SHP77 treated with DMSO at 0.1 percent for 48 hours (cell line): Measurements from ENCODE around the gene FAM222B.
"Not testable (repeated sequence)": the region's sequence is repeated elsewhere in the genome, so short reads cannot be mapped to it uniquely, and the experiment has no call there.

Experiments used
- DNase-seq: peaks from one replicate; lab custom pipeline; 2025; lab: John Stamatoyannopoulos, UW

FAM222B gene

DNA sequence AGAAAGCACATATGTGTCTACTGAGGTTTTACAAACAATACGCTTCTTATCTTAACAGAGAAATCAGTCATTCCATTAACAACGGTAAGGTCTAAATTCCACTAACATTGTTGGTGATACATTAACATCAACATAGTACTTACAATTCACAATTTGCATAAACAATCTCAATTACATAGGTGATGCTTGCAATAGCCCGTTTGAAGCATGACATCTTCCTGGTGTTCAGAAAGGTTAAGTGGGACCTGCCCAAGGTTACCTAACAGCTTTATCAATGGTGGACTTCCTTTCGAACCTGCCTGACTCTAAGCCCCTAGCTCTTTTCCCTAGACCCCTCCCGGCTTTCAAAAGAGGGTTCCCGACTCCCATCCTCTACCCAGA is 699 bp downstream of the FAM222B start:
- no peak for DNase-seq

DNA sequence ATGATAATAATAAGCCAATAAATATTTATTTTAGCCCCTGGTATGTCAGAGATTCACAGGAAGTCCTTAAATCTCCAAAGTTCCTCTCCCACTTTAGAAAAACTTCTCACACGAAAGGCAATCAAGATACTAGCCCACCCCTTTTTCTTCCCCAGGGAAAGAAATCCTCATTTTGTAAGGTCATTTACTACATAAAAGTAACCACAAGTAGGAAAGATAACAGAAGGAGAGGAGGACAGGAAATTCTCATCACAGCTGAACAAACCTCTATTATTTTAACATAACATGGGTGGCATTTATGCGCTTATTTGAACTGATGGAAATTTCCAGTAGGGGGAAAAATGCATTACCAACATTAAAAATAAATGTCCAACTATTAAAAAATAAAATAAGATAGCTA is 3.4 kb downstream of the FAM222B start:
- no peak for DNase-seq

DNA sequence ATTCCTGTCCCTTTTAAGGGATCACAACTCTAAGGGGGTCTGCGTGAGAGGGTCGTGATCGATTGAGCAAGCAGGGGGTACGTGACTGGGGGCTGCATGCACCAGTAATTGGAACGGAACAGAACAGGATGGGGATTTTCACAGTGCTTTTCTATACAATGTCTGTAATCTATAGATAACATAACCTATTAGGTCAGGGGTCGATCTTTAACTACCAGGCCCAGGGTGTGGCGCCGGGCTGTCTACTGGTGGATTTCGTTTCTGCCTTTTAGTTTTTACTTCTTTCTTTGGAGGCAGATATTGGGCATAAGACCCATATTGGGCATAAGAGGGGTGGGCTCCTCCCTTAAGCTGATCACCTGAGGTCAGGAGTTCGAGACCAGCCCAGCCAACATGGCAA is 6.0 kb downstream of the FAM222B start:
- DNase-seq, result not testable (repeated sequence)

DNA sequence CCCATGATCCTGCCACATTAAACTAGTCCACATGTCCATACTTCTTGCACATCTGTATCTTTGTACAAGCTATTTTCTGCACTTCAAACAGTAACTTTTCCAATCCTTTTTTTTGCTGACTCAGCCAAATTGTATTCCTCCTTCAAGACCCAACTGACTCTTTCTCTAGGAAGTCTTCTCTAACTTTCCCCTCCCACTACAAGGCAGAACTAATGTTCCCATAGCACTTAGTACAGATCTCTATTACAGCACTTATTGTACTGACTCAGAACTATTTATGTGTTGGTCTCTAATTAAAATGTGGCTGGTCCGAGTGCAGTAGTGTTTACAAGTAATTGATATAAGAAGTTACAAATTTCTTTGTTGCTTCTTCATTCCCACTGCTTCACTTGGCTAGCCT is 8.2 kb downstream of the FAM222B start:
- no peak for DNase-seq

DNA sequence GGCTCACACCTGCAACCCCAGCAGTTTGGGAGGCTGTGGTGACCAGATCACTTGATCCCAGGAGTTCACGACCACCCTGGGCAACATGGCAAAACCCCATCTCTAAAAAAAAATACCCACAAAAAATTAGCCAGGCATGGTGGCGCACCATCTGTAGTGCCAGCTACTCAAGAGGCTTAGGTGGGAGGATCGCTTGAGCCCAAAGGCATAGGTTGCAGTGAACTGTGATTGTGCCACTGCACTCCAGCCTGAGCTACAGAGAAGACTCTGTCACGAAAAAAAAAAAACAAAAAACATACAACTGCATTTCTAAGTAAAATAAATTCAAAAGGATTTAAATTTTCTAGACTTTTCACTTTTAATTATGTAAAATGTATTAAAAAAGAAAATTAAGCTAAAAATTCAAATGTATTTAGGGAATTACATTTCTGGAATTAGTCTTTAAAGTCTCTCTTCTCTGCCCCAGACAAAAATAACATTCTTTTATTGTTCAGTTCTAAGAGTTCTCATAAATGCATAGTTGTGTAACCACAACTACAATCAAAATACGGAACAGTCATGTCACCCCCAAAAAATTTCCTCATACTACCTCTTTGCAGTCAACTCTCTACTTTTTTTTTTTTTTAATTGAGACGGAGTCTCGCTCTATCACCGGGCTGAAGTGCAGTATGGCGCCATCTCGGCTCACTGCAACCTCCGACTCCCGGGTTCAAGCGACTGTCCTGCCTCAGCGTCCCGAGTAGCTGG is 14.1 kb downstream of the FAM222B start:
- no peak for DNase-seq

DNA sequence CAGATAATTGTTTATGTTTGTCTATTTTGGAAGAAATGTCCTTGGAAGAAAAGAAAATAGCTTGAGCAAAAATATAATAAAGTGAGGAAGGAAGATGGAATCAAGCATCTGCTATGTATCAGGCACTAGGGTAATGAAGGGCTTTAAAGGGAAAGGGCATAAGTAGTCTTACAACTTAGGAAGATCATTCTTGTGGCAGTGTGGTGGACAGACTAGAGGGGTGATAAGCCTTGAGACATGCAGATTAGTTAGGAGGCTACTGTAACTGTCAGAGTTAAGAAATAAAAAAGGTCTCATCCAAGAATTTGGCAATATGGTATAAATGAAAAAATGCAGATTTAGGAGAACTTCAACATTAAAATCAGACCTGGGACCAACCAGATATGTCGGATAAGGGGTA is 14.9 kb downstream of the FAM222B start:
- DNase-seq, result no peak

DNA sequence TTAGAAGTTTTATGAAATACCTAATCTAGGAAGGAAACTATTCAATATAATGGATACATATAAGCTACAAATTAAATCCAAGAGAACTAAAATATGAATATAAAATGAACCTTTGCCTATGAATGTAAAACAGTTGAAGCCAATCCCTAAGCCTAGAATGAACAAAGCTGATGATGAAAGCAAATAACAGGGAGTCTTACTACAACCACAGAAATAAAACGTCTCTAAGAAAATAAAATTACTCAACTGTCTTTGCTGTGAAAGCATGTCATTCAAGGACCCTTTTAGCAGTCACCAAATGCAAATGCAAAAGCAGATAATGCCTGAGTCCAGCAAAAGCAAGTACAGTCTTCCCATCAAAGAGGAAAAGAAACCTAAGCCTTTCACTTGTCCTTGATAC is 23.0 kb downstream of the FAM222B start:
- DNase-seq, result no peak

DNA sequence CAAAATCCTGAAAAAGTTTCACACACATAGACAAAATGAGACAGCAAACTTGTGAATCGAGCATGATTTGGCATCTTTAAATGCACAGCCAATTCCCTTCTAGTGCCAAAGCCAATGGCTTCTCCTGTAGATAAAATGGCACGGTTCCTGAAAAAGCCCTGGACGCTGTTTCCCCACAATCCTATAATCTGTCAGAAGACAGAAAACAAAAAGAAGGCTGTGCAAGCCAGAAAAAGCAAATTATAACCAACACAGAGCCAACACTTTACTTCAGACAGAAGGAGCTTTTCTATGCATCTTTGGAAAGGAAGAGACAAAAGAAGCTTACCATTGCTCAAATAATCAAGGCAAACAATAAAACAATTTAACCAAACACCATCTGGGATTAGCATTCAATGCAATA is 23.8 kb downstream of the FAM222B start:
- no peak for DNase-seq

DNA sequence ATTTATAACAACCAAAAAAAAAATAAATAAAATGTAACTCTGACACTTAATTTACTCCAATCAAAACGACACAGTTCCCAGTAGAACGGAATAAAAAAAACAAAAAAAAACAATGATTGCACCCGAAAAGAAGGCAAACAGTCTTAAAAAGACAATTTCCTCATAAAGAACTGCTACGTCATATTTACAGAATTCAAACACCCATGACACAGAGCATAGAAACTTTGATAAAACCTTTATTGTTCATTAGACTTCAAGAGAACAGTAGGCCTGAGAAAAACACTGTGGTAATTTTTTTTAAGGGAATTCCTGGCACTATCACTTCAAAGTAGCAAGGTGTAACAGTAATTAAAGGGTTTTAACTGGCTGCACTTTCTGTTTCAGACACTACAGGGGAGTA is 26.1 kb downstream of the FAM222B start:
- no peak for DNase-seq

DNA sequence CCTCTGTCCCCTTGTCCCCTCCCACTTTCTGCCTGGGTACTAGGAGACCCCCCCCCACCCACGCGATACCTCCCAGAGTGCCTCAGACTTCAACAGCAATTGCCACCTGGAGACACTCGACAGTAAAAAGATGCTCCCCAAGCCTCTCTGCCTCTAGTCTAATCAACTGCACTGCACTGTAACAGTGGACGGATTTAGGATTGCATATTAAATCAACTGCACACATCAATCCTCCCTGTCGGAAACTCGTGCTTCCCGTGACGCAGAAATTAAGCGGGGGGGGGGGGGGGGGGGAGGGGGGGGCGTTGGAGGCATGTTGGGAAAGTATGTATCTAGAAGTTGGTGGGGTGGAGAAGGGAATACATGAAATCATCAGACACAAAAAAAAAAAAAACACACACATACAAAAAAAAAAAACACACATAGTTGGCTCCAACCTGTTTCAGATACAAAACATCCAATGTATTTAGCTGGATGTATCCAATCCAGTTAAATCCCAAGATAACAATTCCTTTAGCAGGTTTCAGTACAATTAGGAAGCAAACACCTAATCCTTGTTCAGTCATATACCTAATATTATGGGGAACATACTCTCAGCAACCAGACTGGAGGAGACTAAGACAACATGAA is 29.7 kb downstream of the FAM222B start:
- peak; percentile 87 for DNase-seq

DNA sequence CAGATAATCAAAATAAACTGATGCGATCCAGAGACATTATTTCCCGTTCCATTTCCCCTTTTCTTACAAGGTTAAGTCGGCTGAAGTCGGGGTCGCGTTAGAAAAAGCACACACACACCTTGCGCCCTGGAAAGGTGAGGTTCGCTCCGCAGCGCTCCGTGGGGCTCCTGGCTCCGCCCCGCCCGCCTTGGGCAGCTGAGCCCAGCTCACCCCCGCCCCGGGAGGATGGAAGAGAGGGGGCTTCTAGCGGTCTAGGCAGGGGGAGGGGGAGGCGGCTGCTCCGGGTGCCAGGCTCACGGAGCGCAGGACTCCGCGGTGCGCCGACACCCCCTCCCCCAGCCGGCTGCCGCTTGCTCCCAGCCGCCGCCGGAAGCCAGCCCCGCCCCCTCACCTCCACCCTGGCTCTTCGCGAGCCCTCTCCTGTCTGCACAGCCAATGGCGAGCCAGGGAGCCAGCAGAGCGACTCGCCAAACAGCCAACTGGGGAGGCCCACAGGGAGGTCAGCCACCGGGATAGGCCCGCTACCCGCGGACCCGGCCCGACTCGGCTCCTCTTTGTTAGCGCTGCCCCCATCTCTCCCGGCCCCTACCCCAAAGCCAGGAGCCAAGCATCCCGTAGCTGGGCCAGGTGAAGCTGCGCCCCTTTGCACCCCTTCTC is 30.4 kb downstream of the FAM222B start:
- peak; percentile 93 for DNase-seq

DNA sequence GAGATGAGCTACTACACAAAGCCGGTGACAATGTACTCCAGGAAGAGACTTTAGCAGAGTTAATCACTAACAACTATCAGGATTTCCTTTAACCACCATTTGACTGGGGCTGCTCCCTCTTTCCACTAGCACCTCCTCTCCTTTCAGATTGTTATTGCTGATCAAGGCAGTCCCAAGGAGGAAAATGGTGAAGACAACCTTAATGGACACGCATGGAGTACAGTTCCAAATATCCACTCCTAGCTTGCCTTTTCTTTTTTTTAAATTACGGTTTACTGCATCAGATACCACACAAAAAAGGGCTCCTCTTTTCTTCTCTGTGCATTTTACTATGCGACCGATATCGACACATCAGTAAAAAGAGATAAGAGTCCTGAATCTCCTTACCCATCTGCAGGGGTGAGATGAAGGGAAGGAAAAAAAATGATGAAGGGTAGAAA is 30.9 kb downstream of the FAM222B start:
- no peak for DNase-seq

DNA sequence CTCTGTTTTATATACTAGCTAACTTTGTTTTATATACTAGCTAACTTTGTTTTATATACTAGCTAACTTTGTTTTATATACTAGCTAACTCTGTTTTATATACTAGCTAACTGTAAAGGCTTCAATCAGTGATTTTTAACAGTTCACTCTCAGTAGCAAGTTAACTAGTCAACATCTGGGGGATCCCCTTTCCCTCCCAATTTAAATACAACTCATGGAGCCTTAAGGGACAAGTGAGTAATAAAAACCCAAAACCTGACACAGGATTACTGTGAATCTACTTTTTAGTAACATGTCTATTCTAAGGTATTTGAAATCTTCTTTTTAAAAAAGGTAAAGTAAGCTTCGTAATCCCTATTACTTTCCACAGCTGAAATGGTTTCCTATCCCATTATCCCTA is 32.2 kb downstream of the FAM222B start:
- no peak for DNase-seq

DNA sequence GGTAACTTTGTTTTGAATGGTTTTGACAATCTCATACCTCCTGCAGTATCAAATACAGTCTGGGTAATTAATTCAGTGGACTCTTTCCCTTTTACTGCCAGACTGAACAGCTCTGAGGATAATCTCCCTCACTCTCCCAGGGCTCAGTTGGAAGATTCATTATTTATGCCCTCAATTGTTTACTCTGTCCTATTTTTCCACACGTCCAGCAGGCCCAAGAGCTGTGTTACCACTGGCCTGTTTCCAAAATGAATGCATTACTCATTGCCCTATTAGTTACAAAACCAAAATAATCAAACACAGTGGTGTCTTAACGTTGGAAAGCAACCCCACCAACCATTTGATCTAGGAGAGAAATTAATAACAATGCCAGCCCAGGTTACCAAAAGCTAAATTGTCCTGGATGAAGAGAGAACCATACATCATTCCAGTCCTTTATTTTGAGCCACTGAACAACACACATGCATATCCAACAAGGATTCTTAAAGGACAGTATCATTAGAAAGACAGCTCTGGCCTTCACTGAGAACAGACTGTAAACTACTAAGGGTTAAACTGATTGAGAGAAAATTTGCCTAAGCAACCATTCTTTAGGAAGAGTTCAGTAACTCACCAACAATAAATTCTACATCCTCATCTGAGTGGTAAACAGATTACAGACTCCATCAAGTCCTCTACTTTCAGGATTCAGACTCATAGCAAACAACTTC is 34.5 kb downstream of the FAM222B start:
- DNase-seq, result peak; percentile 47

DNA sequence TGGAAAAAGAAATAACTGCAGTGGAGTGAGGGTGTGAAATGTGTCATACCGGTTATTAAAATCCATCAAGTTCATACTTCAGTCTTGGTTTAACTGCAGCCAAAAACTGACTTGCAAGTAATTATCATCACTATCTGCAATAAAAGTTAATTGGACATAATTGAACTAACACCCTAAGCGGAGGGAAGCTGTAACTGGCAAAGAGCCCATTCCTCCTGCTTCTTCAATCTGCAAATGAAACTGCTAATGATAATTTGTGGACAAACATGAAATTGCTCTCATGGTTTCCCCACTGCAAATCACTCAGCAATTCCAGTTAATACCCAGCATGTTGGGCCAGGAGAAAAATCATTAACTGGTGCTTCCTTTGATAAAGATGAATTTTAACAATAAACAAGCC is 46.5 kb downstream of the FAM222B start:
- DNase-seq, result no peak

DNA sequence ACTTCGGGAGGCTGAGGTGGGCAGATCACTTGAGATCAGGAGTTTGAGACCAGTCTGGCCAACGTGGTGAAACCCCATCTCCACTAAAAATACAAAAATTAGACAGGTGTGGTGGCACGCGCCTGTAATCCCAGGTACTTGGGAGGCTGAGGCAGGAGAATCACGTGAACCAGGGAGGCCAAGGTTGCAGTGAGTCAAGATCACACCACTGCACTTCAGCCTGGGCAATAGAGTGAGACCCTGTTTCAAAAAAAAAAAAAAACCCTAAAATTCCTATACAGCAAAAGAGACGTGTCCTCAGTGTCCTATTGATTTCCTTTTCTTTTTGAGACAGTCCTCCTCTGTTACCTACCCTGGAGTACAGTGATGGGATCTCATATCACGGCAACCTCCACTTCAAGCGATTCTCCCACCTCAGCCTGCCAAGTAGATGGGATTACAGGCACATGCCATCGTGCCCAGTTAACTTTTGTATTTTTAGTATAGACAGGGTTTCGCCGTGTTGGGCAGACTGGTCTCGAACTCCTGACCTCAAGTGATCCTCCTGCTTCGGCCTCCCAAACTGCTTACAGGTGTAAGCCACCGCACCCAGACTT is 47.6 kb downstream of the FAM222B start:
- not testable (repeated sequence) for DNase-seq

DNA sequence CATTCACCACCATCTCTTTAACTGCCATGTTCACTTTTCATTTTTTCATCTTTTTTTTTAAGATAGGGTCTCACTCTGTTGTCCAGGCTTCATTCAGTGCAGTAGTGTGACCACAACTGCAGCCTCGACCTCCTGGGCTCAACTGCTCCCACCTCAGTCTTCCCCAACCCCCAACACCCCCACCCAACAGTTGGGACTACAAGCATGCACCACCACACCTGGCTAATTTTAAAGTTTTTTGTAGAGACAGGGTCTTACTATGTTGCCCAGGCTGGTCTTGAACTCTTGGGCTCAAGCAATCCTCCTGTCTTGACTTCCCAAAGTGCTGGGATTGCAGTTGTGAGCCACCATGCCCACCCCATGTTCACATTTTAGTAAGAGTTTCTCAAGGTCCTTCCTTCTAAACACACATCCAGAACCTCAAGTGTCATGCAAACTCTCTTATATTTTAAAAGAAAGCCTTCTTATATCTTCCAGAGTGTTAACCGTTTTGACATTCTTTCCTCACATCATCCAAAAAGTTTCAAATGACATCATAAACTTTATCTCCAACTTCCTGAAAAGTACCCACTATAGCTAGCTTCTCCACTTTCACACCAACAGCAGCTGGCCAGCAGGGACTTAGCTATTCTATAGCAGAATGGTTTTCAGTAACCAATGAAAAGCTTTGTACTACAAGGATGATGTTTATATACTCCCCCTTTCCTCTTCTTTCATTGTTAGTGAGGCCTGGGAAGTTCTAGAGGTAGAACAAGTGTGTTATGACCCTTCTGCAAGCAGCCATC is 49.5 kb downstream of the FAM222B start:
- no peak for DNase-seq

DNA sequence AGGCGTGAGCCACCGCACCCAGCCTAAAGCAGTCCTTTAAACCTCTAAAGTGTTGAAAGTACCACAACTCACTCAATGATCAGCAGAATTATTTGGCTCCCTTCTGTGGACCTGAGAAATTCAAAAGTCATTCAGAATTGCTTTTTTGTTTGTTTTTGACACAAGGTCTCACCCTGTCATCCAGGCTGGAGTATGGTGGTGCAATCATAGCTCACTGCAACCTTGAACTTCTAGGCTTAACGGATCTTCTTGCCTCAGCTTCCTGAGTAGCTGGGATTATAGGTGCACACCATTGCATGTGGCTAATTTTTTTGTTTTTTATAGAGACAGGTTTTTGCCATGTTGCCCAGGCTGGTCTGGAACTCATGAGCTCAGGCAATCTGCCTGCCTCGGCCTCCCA is 54.5 kb downstream of the FAM222B start:
- DNase-seq, result no peak

DNA sequence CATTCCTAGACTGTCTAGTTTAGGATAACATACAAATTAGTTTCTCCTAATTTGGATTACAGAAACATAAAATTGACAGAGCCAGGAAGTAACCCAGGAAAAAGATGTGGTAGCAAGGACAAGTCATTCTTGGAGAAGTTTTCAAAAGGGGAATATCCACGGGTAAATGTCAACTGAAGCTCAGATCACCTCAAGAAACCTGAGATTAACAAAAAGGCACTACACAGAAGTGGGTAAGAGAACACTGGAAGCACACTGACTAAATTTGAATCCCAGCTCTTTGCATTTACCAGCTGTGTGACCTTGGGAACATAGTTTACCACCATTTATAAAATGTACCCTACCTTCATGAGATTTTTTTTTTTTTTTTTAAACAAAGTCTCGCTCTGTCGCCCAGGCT is 59.4 kb downstream of the FAM222B start:
- no peak for DNase-seq

DNA sequence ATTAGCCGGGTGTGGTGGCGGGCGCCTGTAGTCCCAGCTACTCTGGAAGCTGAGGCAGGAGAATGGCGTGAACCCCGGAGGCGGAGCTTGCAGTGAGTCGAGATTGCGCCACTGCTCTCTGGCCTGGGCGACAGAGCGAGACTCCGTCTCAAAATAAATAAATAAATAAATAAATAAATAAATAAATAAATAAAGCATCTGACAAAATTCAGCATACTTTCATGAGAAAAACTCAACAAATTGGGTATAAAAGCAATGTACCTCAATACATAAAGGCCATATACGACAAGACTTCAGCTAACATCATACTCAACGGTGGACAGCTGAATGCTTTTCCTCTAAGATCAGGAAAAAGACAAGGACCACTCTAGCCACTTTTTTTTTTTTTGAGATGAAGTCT is 63.0 kb downstream of the FAM222B start:
- DNase-seq, result not testable (repeated sequence)

DNA sequence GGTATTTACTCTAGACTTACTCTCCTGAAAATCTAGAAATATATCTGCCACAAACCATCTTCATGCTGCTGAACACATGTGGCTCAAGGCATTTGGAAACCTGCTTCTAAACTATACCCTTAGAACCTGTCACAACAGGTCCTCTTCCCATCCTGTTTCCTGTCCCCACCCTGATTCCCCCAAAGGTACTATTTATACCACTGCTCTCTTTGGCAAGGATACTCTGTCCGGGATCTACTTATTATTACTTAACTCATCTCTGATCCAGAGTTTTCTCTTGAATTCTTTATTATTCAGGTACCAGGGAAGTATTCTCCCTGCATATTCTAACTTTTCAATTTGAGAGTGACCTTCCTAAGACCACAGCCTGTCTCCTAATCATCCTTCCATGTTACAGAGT is 65.4 kb downstream of the FAM222B start:
- DNase-seq, result no peak

DNA sequence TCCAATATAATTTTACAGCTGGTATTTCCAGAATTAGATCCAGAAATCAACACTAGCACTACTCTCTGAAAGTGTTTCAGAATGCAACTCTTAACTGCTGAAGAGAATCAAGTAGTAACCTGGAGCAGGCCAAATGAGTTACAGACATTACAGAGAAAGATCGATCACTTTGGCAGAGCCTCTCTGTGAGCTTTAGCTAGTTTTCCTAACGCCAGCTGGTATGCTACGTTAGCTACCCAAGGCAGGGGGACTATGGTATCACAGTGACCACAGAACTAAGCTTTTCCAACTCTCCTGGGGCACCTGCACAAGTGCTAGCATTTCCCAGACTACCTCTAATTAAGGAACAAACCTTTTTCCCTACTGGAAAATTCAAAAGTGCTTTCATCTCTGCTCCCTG is 68.4 kb downstream of the FAM222B start:
- DNase-seq, result no peak
